NCI-H2029 (cell line): Measurements from ENCODE around the gene SLC7A5.
A peak's percentile ranks its signal among the peaks of the same experiment; 100 is the strongest.
"Not testable (repeated sequence)": the region's sequence is repeated elsewhere in the genome, so short reads cannot be mapped to it uniquely, and the experiment has no call there.

ENCODE experiments used
- DNase-seq: peaks from one replicate; lab custom pipeline; 2025; lab: John Stamatoyannopoulos, UW

Gene SLC7A5

GRCh38 chr16:87869061-87869878 is at the start of gene SLC7A5:
Gene SLC7A5, minus strand, starts transcription at chr16:87869507. Its CDS starts 85 bp downstream, at chr16:87869422.
- not testable (repeated sequence) for DNase-seq

GRCh38 chr16:87918338-87918737 is 49.0 kb upstream of the SLC7A5 start:
- no peak for DNase-seq

- DNase-seq: no peak
These were observed 48.2 kb upstream of the SLC7A5 start for GRCh38 chr16:87917503-87917902.

GRCh38 chr16:87914812-87915211 is 45.5 kb upstream of the SLC7A5 start:
- DNase-seq: no peak

- not testable (repeated sequence) for DNase-seq
These were observed 44.9 kb upstream of the SLC7A5 start for GRCh38 chr16:87914021-87914725.

GRCh38 chr16:87912691-87913090 is 43.4 kb upstream of the SLC7A5 start:
- DNase-seq: not testable (repeated sequence)

- DNase-seq: peak; percentile 65
These were observed 41.9 kb upstream of the SLC7A5 start for GRCh38 chr16:87911106-87911763.

- not testable (repeated sequence) for DNase-seq
These were observed 40.1 kb upstream of the SLC7A5 start for GRCh38 chr16:87909203-87909935.

GRCh38 chr16:87908101-87908500 is 38.8 kb upstream of the SLC7A5 start:
- DNase-seq: not testable (repeated sequence)

- not testable (repeated sequence) for DNase-seq
These were observed 36.2 kb upstream of the SLC7A5 start for GRCh38 chr16:87905521-87905920.

- not testable (repeated sequence) for DNase-seq
These were observed 35.7 kb upstream of the SLC7A5 start for GRCh38 chr16:87904963-87905362.

- not testable (repeated sequence) for DNase-seq
These were observed 31.2 kb upstream of the SLC7A5 start for GRCh38 chr16:87900489-87900888.

- no peak for DNase-seq
These were observed 28.5 kb upstream of the SLC7A5 start for GRCh38 chr16:87897521-87898505.

- not testable (repeated sequence) for DNase-seq
These were observed 27.7 kb upstream of the SLC7A5 start for GRCh38 chr16:87896924-87897520.

- DNase-seq: not testable (repeated sequence)
These were observed 27.0 kb upstream of the SLC7A5 start for GRCh38 chr16:87896176-87896890.

- DNase-seq: no peak
These were observed 26.4 kb upstream of the SLC7A5 start for GRCh38 chr16:87895641-87896141.

GRCh38 chr16:87894005-87894404 is 24.7 kb upstream of the SLC7A5 start:
- not testable (repeated sequence) for DNase-seq

GRCh38 chr16:87891764-87892163 is 22.5 kb upstream of the SLC7A5 start:
- no peak for DNase-seq

- DNase-seq: not testable (repeated sequence)
These were observed 20.5 kb upstream of the SLC7A5 start for GRCh38 chr16:87889762-87890161.
